ENCODE results near the gene KIF2A.

Gene KIF2A

DNA sequence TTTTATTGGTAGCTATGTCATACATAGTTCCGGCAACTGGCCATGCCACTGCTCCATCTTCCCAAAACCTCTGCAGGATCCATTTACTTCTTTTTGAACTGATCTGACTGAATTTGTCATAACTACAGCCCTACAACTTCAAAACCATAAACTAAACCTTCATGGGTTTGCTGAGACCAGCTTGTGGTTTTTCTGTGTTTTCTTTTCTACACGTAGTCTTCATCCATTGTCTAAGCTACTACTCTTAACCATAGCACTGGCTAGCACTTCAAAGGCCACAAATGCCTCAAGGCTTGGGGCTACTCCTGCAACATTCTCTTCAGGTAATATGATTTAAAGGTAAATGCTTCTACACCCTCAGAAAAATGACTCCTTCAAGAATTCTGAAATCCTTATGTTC lies 9.0 kb upstream of the KIF2A start:
- no peak for DNase-seq

- DNase-seq = no peak
These were observed 7.9 kb upstream of the KIF2A start for GRCh38 chr5:62298118-62298517.

DNA sequence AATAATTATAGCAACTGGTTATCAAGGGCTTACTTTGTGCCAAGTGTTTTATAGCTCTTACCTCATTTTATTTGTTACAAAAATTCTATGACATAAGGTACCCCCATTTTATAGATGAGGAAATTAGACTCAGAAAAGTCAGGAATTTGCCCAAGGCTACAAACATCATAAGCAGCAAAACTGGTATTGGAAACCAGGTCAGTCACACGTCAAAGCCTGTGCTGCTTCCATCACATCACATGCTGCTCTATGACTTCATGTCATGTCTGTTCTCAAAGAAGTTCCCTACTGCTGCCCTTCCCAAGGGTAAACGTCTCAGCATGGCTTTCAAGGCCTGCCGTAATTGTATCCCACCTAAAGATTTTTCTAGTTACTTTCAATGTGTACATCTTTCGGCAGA lies 6.9 kb upstream of the KIF2A start:
- DNase-seq = no peak

DNA sequence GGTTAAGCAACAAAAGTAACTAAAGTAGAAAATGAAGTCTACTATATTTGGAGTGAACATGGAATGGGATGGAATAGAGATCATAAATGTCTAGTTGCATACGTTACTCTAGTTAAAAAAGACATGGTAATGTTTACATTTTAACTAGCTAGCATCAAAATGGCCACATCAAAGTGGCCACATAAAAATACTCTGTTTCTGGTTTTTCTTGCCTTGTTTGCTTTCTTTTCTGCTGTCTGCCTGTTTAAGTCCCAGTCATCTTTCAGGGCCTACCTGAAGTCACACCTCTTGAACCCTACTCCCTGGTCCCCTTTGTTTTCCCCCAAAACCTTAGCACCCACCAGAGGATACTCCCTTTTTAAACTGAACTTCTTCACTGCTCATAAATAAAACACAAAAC lies 6.4 kb upstream of the KIF2A start:
- DNase-seq = no peak

DNA sequence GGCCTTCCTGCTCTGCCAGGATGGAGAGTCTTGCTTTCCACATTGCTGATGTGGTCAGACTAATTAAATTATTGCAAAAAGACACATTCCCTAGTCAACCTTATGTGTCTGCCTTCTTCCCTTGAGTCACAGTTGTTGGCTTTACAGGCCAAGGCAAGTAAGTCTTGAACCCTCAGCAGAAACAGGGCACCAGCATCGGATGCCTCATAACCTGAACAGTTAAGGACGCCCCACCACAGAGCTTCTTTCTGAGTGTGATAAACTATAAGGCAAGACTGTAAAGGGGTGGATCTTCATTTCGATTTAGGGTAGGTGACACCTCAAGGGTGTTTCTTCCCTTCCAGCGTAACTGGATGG lies 670 bp upstream of the KIF2A start:
- peak in 1 of 2 experiments; percentile 34 for DNase-seq

GRCh38 chr5:62306323-62306895 lies 403 bp downstream of the KIF2A start:
- peak in 1 of 2 experiments; percentile 59 for DNase-seq

DNA sequence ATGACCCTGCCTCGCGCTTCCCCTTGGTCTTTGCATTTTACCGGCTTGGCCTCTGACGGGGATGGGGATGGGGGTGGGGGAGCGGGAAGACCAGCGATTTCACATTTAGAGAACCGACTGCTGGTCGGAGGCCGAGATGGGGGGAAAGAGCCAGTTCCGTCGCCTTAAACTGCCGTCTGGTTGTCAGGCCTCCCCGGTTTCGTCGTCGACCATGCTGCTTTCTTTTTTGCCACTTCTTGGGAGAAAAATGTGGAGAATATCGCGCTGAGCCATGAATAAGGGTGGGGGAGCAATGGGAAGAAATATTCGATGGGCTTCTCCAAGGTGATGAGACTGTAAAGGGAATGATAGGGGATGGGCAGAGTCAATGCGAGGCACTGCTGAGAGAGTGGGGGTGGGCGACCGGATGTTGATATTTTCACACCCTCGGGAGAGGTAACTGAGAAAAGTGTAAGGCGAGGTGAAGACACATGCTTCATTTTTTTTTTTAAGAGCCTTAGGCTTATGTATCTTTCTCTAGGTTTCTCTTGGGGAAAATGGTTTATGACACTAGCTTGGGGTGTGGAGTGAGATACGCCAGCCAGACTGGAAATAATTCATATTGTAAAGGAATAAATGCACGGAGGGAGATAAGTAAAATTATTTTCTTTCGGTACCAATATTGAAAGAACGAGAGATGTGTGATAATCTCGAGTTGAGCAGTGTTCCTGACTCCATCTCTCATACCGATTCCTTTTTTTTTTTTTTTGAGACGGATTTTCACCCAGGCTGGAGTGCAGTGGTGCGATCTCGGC lies 1.1 kb downstream of the KIF2A start:
- peak in 1 of 2 experiments; percentile 40 for DNase-seq

DNA sequence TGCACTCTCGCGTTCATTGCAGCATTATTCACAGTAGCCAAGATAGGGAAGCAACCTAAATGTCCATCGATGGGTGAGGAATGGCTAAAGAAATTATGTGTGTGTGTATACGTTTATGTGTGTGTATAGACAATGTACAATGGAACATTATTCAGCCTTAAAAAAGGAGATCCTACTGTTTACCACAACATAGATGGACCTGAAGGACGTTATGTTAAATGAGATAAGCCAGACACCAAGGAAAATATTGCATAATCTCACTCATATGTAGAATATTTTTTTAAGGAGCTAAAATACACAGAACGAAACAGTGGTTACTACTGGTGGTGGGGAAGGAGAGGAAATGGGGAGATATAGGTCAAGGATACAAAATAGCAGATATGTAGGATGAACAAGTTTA lies 2.4 kb downstream of the KIF2A start:
- no peak for DNase-seq

GRCh38 chr5:62309107-62309506 lies 3.1 kb downstream of the KIF2A start:
- DNase-seq = peak; percentile 55 to 76

GRCh38 chr5:62310426-62311143 lies 4.6 kb downstream of the KIF2A start:
- no peak for DNase-seq

DNA sequence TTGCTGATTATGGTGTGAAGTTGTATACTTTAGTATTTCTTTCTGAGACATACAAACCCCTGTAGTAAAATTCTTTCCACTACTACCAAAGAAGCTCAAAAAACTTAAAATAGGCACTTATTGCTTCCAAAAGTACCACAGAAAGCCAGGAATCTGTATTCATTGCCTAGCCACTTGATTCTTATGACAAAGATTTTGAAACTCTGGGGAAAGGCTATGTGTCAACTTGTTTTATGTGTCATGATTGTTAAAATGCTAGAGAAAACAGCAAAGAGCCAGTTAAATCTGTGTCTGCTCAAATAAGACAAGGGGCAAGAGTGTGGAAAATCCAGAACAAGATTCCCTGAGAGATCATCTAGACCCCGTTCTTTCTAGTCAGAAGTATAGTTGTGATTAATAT lies 6.0 kb downstream of the KIF2A start:
- DNase-seq = no peak

- DNase-seq = no peak
These were observed 6.7 kb downstream of the KIF2A start for GRCh38 chr5:62312674-62313073.

- no peak for DNase-seq
These were observed 8.3 kb downstream of the KIF2A start for GRCh38 chr5:62314213-62314830.

- DNase-seq = no peak
These were observed 9.6 kb downstream of the KIF2A start for GRCh38 chr5:62315376-62316175.

- no peak for DNase-seq
These were observed 10.1 kb downstream of the KIF2A start for GRCh38 chr5:62316176-62316502.

DNA sequence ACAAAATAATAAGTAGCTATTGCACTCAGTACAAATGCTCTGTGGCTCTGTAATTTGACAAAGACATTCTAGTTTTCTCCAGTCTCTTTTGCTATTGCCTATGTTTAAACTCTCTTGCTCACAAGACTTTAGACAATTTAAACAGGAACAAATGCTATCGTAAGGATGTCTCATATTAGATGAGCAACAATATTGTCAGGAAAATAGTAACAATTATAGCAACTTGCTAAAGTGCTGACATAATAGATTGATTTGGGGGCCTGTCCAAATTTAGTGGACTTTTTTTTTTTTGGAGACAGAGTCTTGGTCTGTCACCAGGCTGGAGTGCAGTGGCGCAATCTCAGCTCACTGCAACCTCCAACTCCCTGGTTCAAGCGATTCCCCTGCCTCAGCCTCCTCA lies 11.8 kb downstream of the KIF2A start:
- no peak for DNase-seq

DNA sequence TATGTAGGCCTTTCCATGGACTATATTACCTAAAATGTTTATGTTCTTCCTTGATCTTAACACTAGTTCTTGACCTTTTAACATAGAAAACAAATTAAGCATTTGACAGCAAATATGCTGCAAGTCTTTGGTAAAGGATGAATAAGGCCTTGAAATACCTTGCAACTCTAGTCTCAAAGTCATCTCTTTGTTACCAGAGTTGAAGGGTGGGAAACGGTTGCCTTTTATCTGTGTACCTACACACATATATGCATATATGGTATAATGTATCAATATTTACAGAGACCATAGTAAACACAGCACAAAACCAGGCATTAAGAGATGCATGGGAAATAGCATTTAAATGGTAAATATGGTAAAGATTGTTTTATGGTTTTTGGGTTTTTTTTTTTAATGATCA lies 16.5 kb downstream of the KIF2A start:
- DNase-seq = no peak

DNA sequence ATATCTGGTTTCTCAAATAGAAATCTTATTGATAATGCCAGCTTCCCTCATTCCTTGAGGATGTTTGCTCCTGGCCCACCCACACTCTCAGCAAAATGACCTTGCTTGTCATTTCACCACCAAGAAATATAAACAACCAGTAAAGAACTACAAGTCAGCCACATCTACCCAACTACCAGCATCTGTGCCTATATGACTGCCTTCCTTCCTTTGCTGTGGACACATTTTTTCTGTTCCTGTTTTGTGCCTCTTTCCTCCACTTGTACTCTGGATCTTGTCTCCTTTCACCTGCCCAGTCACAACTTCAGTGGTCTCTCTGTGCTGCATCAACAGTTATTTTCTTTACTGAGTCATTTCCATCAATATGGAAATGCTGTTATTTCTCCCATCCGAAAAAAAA lies 20.3 kb downstream of the KIF2A start:
- DNase-seq = no peak

DNA sequence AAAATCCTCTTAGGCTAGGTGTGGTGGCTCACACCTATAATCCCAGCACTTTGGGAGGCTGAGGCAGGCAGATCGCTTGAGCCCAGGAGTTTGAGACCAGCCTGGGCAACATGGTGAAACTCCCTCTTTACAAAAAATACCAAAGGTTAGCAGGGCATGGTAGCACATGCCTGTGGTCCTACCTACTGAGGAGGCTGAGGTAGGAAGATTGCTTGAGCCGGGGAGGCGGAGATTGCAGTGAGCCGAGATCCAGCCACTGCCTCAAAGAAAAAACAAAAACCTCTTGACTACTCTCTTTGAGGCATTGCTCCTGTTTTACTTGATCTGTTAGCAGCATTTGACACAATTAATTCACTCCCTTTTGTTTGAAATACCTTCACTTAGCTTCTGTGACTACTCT lies 20.7 kb downstream of the KIF2A start:
- DNase-seq = no peak

- no peak for DNase-seq
These were observed 21.4 kb downstream of the KIF2A start for GRCh38 chr5:62327138-62328053.

GRCh38 chr5:62328772-62329491 lies 22.9 kb downstream of the KIF2A start:
- no peak for DNase-seq

Measured in AML-193 (cell line).